Natural killer cell (primary cell): ENCODE measurements around the gene IGSF11. TPM values are rescaled to one million over a fixed set of nuclear protein-coding genes. Genes with fewer than 3 reads are reported as not detected.

Experiments used
- ATAC-seq, 3 donors: fragments of 150-1000 bp in 2 of 3; fragments of 200-7000 bp in 1 of 3; cut with Tn5 transposase; 1 replicate in 1 of 3; 2 replicates in 2 of 3; pipeline ENCODE4 v1.10.0; 2021; ENCODE audit warnings: mild to moderate bottlenecking in 2 of 3, moderate library complexity in 2 of 3
- DNase-seq, 2 donors: peaks; one replicate each; pipeline versions ENCODE4 v3.0.0 to v3.0.0-alpha.2; 2013 to 2021; ENCODE audit warnings: mixed read lengths in 1 of 2
- H3K27ac ChIP-seq: one replicate; pipeline ENCODE4 v1.5.1; 2013; ENCODE audit warnings: mild to moderate bottlenecking, low read length
- H3K27me3 ChIP-seq: one replicate; pipeline ENCODE4 v1.6.1; 2013; ENCODE audit warnings: low read length; ENCODE audit not compliant: control insufficient read depth, insufficient read depth
- H3K36me3 ChIP-seq: one replicate; pipeline ENCODE4 v1.6.1; 2013; ENCODE audit warnings: low read length; ENCODE audit not compliant: control insufficient read depth, insufficient read depth
- H3K4me1 ChIP-seq: one replicate; pipeline ENCODE4 v1.6.1; 2013; ENCODE audit warnings: low read length; ENCODE audit not compliant: control insufficient read depth, insufficient read depth
- H3K4me3 ChIP-seq: one replicate; pipeline ENCODE4 v1.5.1; 2013; ENCODE audit warnings: low read length
- H3K9me3 ChIP-seq: one replicate; pipeline ENCODE4 v1.6.1; 2013; ENCODE audit warnings: low read length; ENCODE audit not compliant: control insufficient read depth, insufficient read depth
- H3K27ac Mint-ChIP-seq, 2 donors: one replicate each; pipeline ENCODE4 v1.8.0; 2022; ENCODE audit warnings: mild to moderate bottlenecking in 2 of 2, mixed read lengths in 2 of 2, moderate library complexity in 1 of 2
- H3K27me3 Mint-ChIP-seq, 2 donors: one replicate each; pipeline ENCODE4 v1.8.0; 2022; ENCODE audit warnings: low read depth in 2 of 2, mixed read lengths in 2 of 2
- H3K36me3 Mint-ChIP-seq: one replicate; pipeline ENCODE4 v1.8.0; 2022; ENCODE audit warnings: mixed read lengths
- H3K4me1 Mint-ChIP-seq, 2 donors: one replicate each; pipeline ENCODE4 v1.8.0; 2022; ENCODE audit warnings: mixed read lengths in 2 of 2
- H3K4me3 Mint-ChIP-seq: one replicate; pipeline ENCODE4 v1.8.0; 2022; ENCODE audit warnings: mild to moderate bottlenecking, moderate library complexity, mixed read lengths
- H3K9me3 Mint-ChIP-seq, 2 donors: one replicate each; pipeline ENCODE4 v1.8.0; 2022; ENCODE audit warnings: mixed read lengths in 2 of 2
- WGBS: methylation state at CpG from one replicate; pipeline ENCODE4 v1.1.7; 2013; ENCODE audit warnings: missing lambda C conversion rate; ENCODE audit not compliant: insufficient coverage; 5-methylcytosine and 5-hydroxymethylcytosine counted together
- intact Hi-C: fragments of 100-400 bp; cut with micrococcal nuclease; formaldehyde crosslinking; loops from one replicate; pipeline ENCODE4 v1.14.2; 2022
- total RNA-seq, 4 donors: library from RNA; stranded (reverse); fragments of 120-200 nt in 1 of 4; gene quantifications; one replicate each; pipeline versions ENCODE4 v1.2.3 to v1.2.4, GENCODE V29; 2013 to 2022
- TF ChIP-seq, protein P1 (sequence below): fragments of 200-600 bp; IDR thresholded peaks from one replicate; pipeline ENCODE4 v1.8.0; 2022; ENCODE audit warnings: antibody characterized with exemption

The IGSF11 gene
- total RNA-seq, 3 donors from 2014 or later (not counting 1 experiment from before 2014, with no cell fraction given): 0.66 to 2.3 TPM; not detected in 1

DNA sequence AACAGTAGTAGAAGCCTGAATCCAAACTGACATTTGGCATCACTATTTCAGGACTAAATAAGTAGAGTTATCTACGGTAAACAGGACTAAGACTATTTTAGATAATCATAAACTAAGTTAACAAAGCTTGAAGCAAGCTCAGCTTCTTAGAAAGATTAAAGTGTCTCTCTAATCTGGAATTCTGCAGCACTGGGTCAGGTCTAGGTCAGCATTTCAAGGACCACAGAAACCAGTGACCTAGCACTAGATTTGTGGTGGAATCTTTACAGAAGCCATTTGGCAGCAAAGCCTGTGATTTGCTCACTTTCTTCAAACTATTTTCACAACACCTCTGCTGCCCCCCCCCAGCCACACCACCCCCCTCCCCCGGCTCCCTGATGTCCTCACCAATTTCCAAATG, 37.5 kb downstream of the IGSF11 start:
- Mint-ChIP-seq H3K27ac (no peak overlapping the region), H3K4me3 (no peak overlapping the region), H3K36me3 (no peaks in the 10 kb centered on the region), H3K4me1 (no peaks in the 10 kb centered on the region), H3K9me3 (no peaks in the 10 kb centered on the region), H3K27me3 (no peaks in the 10 kb centered on the region)
- intact Hi-C loops: no loop called here
- no peak overlapping the region for H3K4me3 ChIP-seq
- no peaks in the 10 kb centered on the region for H3K36me3 ChIP-seq
- H3K4me1 ChIP-seq: no peaks in the 10 kb centered on the region
- no peak for ATAC-seq
- DNase-seq: no peak
- no peaks in the 10 kb centered on the region for H3K27me3 ChIP-seq
- H3K27ac ChIP-seq: no peak overlapping the region
- TF ChIP-seq, protein P1, sequence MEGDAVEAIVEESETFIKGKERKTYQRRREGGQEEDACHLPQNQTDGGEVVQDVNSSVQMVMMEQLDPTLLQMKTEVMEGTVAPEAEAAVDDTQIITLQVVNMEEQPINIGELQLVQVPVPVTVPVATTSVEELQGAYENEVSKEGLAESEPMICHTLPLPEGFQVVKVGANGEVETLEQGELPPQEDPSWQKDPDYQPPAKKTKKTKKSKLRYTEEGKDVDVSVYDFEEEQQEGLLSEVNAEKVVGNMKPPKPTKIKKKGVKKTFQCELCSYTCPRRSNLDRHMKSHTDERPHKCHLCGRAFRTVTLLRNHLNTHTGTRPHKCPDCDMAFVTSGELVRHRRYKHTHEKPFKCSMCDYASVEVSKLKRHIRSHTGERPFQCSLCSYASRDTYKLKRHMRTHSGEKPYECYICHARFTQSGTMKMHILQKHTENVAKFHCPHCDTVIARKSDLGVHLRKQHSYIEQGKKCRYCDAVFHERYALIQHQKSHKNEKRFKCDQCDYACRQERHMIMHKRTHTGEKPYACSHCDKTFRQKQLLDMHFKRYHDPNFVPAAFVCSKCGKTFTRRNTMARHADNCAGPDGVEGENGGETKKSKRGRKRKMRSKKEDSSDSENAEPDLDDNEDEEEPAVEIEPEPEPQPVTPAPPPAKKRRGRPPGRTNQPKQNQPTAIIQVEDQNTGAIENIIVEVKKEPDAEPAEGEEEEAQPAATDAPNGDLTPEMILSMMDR: no peak
- 100% methylated on average over 1 of the region's 2 CpGs for WGBS
- H3K9me3 ChIP-seq: no peaks in the 10 kb centered on the region

DNA sequence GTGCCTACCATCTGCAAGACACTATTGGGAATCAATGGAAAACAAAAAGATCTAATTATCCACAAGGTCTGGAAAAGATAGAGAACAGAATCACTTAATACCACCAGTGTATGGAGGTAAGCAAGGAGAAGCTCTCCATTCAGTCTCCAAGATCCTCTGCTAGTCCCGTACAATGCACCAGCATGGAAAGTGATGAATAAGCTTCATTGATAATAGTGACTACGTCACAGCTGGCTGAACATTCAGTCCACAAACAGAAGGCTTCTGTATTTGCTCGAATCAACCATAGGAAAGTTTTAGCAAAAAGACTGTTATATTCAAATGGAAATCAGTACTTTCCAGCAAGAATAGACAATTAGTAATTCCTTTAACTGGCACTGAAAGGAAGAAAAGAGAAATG, 42.9 kb downstream of the IGSF11 start:
- intact Hi-C loops: no loop called here
- ATAC-seq (no peak), DNase-seq (no peak)
- H3K27me3 ChIP-seq: no peaks in the 10 kb centered on the region
- no peak overlapping the region for H3K4me3 Mint-ChIP-seq
- no peaks in the 10 kb centered on the region for H3K36me3 Mint-ChIP-seq
- H3K9me3 Mint-ChIP-seq: no peaks in the 10 kb centered on the region
- H3K9me3 ChIP-seq: no peaks in the 10 kb centered on the region
- 92% methylated on average over 3 of the region's 3 CpGs for WGBS
- H3K27ac Mint-ChIP-seq: no peak overlapping the region
- H3K27ac ChIP-seq: no peak overlapping the region
- no peaks in the 10 kb centered on the region for H3K4me1 ChIP-seq
- TF ChIP-seq, protein P1: no peak
- no peaks in the 10 kb centered on the region for H3K27me3 Mint-ChIP-seq
- H3K4me1 Mint-ChIP-seq: no peaks in the 10 kb centered on the region
- H3K4me3 ChIP-seq: no peak overlapping the region
- no peaks in the 10 kb centered on the region for H3K36me3 ChIP-seq

DNA sequence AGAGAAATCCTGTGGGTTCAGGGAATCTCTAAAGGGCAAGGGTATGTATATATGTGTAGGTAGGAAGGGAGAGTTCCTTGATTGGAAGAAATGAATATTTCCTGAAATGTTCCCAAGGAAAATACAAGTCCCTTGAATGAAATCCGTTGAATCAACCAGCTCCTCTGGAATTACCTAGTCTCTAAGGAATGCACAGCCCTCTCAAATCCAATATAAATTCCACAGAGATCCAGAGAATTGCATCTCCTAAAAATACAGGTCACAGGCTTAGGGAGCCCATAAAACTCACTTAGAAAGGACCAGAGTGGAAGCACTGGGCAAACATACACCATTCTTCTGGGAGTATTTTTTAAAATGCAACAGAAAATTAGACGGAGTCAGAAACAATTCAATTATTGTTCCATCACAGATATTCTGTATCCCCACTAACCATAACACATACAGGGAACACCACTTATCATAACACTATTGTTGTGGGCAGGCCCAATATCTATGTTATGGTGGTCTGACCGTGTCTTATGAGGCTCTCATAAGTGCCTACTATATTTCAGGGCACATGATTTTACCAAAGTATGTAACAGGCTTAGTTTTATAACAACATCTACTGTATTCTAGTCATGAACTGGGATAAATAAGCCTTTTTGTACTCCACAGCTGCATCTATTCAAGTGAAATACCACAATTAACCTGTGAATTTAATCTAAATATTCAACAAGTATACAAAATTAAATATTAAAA, 43.7 kb downstream of the IGSF11 start:
- no peak overlapping the region for H3K27ac Mint-ChIP-seq
- ATAC-seq: no peak

More for the DNA sequence above, 43.7 kb downstream of the IGSF11 start:
- Histone ChIP-seq H3K27ac (no peak overlapping the region), H3K27me3 (no peaks in the 10 kb centered on the region), H3K36me3 (no peaks in the 10 kb centered on the region), H3K9me3 (no peaks in the 10 kb centered on the region), H3K4me1 (no peaks in the 10 kb centered on the region), H3K4me3 (no peak overlapping the region)
- TF ChIP-seq, protein P1: no peak
- intact Hi-C loops: no loop called here
- 89% methylated on average over 2 of the region's 3 CpGs for WGBS
- Mint-ChIP-seq H3K27me3 (peaks cover 0 to 3% of the 10 kb centered on the region in 2 donors), H3K36me3 (no peaks in the 10 kb centered on the region), H3K4me3 (no peak overlapping the region), H3K9me3 (no peaks in the 10 kb centered on the region), H3K4me1 (no peaks in the 10 kb centered on the region)
- DNase-seq: no peak
